Subcutaneous abdominal adipose tissue (tissue), 5 donors: Measurements from ENCODE around the gene NPLOC4.

Experiments used
- H3K27ac ChIP-seq: one replicate; pipeline ENCODE4 v1.7.0; 2013; ENCODE audit warnings: low read depth, mild to moderate bottlenecking, inconsistent platforms, low read length, moderate library complexity
- H3K27me3 ChIP-seq, 5 donors: one replicate each; pipeline ENCODE4 v1.7.0; 2013; ENCODE audit warnings: low read length in 5 of 5, inconsistent platforms in 1 of 5; ENCODE audit not compliant: control insufficient read depth in 5 of 5, insufficient read depth in 4 of 5
- H3K36me3 ChIP-seq, 5 donors: one replicate each; pipeline ENCODE4 v1.7.0; 2013; ENCODE audit warnings: low read length in 5 of 5; ENCODE audit not compliant: control insufficient read depth in 5 of 5, insufficient read depth in 5 of 5
- H3K4me1 ChIP-seq, 5 donors: one replicate each; pipeline ENCODE4 v1.7.0; 2013; ENCODE audit warnings: low read length in 5 of 5, mild to moderate bottlenecking in 3 of 5, moderate library complexity in 1 of 5; ENCODE audit not compliant: control insufficient read depth in 5 of 5, insufficient read depth in 5 of 5
- H3K4me3 ChIP-seq, 5 donors: one replicate each; pipeline ENCODE4 v1.7.0; 2013; ENCODE audit warnings: low read length in 5 of 5, low read depth in 1 of 5
- H3K9ac ChIP-seq, 5 donors: one replicate each; pipeline ENCODE4 v1.7.0; 2013; ENCODE audit warnings: low read length in 5 of 5, mild to moderate bottlenecking in 4 of 5, moderate library complexity in 3 of 5
- H3K9me3 ChIP-seq, 5 donors: one replicate each; pipeline ENCODE4 v1.7.0; 2013; ENCODE audit warnings: low read length in 5 of 5; ENCODE audit not compliant: control insufficient read depth in 5 of 5
- donor health status: healthy.
- donor health status: healthy.
- donor health status: healthy.
- donor health status: healthy.
- donor health status: healthy.

The NPLOC4 gene

DNA sequence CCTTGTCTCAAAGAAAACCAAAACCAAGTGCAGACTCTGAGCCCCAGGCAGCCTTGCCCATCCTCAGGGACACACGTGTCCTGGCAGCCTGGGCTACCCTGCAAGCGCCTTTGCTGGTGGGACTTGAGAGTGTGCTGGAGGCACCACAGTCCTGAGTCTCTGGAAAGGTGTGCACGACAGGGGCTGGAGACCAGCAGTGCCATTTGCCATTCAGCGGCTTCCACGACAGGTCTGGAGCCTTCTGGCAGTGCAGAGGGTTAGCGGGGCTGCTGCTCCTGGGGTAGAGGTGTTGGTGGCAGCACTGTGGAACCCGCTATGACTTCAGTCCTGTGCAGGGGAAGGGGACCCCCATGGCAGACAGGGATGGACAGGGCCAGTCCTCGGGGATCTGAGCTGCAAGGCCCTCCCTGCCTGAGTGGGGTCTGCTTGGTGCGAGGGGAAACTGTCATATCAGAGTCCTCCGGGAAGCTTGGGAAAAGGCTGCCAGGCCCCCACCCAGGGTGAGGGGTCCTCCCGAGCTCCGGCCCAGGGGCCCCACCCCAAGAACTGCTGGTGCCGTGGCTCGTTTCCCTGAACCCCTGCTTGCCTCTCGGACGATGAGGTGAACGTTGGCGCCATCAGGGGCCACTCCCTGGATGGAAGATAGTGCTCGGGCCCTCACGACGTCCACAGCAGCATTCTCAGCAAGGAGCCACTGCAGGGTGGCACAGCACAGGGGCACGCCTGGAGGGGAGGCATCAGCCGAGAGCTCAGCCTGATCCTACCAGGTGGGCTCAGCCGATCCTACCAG, 91.6 kb downstream of the NPLOC4 start:
- Histone ChIP-seq H3K27me3 (no peaks in the 10 kb centered on the region), H3K4me3 (no peak overlapping the region), H3K36me3 (peaks cover 0 to 93% (median 82%) of the 10 kb centered on the region in 5 donors), H3K4me1 (peaks cover 0 to 7% (median 0%) of the 10 kb centered on the region in 5 donors), H3K27ac (no peak overlapping the region), H3K9ac (no peak overlapping the region), H3K9me3 (no peaks in the 10 kb centered on the region)

DNA sequence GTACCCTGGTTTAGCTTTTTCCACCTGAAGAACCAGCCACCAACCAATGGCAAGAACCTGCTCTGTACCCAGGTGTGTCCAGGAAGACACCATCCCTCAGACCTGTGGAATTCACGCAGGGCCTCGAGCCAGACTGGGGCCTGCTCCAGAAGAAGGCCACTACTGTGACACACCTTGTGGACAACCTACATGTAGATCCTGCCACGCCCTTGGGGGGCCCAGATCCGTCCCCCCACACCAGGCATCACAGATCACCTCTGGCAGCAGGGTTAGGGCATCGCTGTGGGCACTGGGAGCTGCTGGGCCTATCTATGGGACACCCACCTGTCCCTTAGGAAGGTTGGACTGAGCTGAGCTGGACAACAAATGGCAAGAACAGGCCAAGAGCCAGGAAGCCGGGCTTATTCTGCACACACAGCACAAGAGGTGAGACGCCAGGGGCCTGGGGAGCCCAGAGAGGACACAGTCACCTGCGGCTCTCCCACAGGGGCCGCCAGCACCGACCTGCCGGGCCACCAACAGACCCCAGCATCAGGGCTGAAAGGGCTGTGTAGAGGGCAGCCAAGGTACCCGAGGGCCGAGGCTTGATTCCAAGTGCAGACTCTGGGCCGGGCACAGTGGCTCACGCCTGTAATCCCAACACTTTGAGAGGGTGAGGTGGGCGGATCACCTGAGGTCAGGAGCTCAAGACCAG, 92.5 kb downstream of the NPLOC4 start:
- Histone ChIP-seq H3K36me3 (peaks cover 0 to 94% (median 86%) of the 10 kb centered on the region in 5 donors), H3K4me1 (peaks cover 0 to 4% (median 0%) of the 10 kb centered on the region in 5 donors), H3K4me3 (no peak overlapping the region), H3K27me3 (no peaks in the 10 kb centered on the region), H3K27ac (no peak overlapping the region), H3K9me3 (no peaks in the 10 kb centered on the region), H3K9ac (no peak overlapping the region)

GRCh38 chr17:81543756-81544155, 93.2 kb downstream of the NPLOC4 start:
- Histone ChIP-seq H3K4me1 (no peaks in the 10 kb centered on the region), H3K4me3 (no peak overlapping the region), H3K36me3 (peaks cover 0 to 95% (median 87%) of the 10 kb centered on the region in 5 donors), H3K9ac (no peak overlapping the region), H3K27ac (no peak overlapping the region), H3K9me3 (no peaks in the 10 kb centered on the region), H3K27me3 (peaks cover 0 to 3% (median 0%) of the 10 kb centered on the region in 5 donors)

DNA sequence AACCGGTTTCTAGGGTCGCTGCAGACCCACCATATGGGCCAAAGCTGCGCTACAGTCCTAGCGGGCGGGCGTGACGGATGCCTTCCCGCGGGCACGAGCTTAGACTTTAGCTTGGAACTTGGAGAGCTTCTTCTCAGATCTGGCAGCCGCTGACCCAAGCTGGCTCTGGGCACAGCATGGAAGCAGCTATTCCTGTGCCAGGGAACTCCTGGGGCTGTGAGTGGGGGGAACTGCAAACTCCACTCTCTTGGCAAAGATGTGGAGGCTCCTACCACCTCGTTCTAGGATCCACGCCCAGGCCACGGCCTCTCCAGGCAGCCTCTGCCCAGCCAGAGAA, 93.6 kb downstream of the NPLOC4 start:
- H3K4me3 ChIP-seq: no peak overlapping the region
- no peaks in the 10 kb centered on the region for H3K9me3 ChIP-seq
- H3K27me3 ChIP-seq: peaks cover under 1 to 7% (median 2%) of the 10 kb centered on the region in 5 donors
- H3K27ac ChIP-seq: no peak overlapping the region
- H3K9ac ChIP-seq: no peak overlapping the region
- peaks cover 0 to 96% (median 89%) of the 10 kb centered on the region in 5 donors for H3K36me3 ChIP-seq
- no peaks in the 10 kb centered on the region for H3K4me1 ChIP-seq

GRCh38 chr17:81542431-81543338, 94.2 kb downstream of the NPLOC4 start:
- Histone ChIP-seq H3K9ac (no peak overlapping the region), H3K4me3 (no peak overlapping the region), H3K27me3 (peaks cover 6 to 12% (median 8%) of the 10 kb centered on the region in 5 donors), H3K4me1 (peaks cover 0 to 1% (median 0%) of the 10 kb centered on the region in 5 donors), H3K9me3 (no peaks in the 10 kb centered on the region), H3K36me3 (peaks cover 0 to 94% (median 86%) of the 10 kb centered on the region in 5 donors), H3K27ac (no peak overlapping the region)

- no peak overlapping the region for H3K4me3 ChIP-seq
- peaks cover 0 to 78% (median 71%) of the 10 kb centered on the region in 5 donors for H3K36me3 ChIP-seq
- no peak overlapping the region for H3K27ac ChIP-seq
- no peaks in the 10 kb centered on the region for H3K9me3 ChIP-seq
- peaks cover 0 to 14% (median 4%) of the 10 kb centered on the region in 5 donors for H3K4me1 ChIP-seq
- no peak overlapping the region for H3K9ac ChIP-seq
- H3K27me3 ChIP-seq: peaks cover 12 to 26% (median 23%) of the 10 kb centered on the region in 5 donors
These were observed 95.8 kb downstream of the NPLOC4 start for GRCh38 chr17:81541123-81541522.

GRCh38 chr17:81540676-81541027, 96.3 kb downstream of the NPLOC4 start:
- H3K27ac ChIP-seq: no peak overlapping the region
- H3K4me1 ChIP-seq: peaks cover 0 to 14% (median 4%) of the 10 kb centered on the region in 5 donors
- no peak overlapping the region for H3K4me3 ChIP-seq
- peaks cover 14 to 30% (median 28%) of the 10 kb centered on the region in 5 donors for H3K27me3 ChIP-seq
- peaks cover 0 to 74% (median 66%) of the 10 kb centered on the region in 5 donors for H3K36me3 ChIP-seq
- H3K9ac ChIP-seq: no peak overlapping the region
- no peaks in the 10 kb centered on the region for H3K9me3 ChIP-seq

- Histone ChIP-seq H3K4me3 (no peak overlapping the region), H3K4me1 (peaks cover 0 to 14% (median 4%) of the 10 kb centered on the region in 5 donors), H3K36me3 (peaks cover 0 to 68% (median 61%) of the 10 kb centered on the region in 5 donors), H3K9ac (no peak overlapping the region), H3K27ac (no peak overlapping the region), H3K27me3 (peaks cover 14 to 32% (median 28%) of the 10 kb centered on the region in 5 donors), H3K9me3 (no peaks in the 10 kb centered on the region)
These were observed 96.8 kb downstream of the NPLOC4 start for GRCh38 chr17:81539961-81540675.

- H3K9ac ChIP-seq: no peak overlapping the region
- no peak overlapping the region for H3K27ac ChIP-seq
- peaks cover 0 to 62% (median 56%) of the 10 kb centered on the region in 5 donors for H3K36me3 ChIP-seq
- no peaks in the 10 kb centered on the region for H3K9me3 ChIP-seq
- H3K27me3 ChIP-seq: peaks cover 18 to 35% (median 33%) of the 10 kb centered on the region in 5 donors
- peaks cover 0 to 14% (median 4%) of the 10 kb centered on the region in 5 donors for H3K4me1 ChIP-seq
- H3K4me3 ChIP-seq: no peak overlapping the region
These were observed 97.4 kb downstream of the NPLOC4 start for GRCh38 chr17:81539571-81539900.
